ENCODE data around the gene GPR15.

Gene GPR15

DNA sequence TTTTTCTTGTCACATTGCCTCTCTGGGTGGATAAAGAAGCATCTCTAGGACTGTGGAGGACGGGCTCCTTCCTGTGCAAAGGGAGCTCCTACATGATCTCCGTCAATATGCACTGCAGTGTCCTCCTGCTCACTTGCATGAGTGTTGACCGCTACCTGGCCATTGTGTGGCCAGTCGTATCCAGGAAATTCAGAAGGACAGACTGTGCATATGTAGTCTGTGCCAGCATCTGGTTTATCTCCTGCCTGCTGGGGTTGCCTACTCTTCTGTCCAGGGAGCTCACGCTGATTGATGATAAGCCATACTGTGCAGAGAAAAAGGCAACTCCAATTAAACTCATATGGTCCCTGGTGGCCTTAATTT, 478 bp downstream of the GPR15 start:
- DNase-seq: no peak

DNA sequence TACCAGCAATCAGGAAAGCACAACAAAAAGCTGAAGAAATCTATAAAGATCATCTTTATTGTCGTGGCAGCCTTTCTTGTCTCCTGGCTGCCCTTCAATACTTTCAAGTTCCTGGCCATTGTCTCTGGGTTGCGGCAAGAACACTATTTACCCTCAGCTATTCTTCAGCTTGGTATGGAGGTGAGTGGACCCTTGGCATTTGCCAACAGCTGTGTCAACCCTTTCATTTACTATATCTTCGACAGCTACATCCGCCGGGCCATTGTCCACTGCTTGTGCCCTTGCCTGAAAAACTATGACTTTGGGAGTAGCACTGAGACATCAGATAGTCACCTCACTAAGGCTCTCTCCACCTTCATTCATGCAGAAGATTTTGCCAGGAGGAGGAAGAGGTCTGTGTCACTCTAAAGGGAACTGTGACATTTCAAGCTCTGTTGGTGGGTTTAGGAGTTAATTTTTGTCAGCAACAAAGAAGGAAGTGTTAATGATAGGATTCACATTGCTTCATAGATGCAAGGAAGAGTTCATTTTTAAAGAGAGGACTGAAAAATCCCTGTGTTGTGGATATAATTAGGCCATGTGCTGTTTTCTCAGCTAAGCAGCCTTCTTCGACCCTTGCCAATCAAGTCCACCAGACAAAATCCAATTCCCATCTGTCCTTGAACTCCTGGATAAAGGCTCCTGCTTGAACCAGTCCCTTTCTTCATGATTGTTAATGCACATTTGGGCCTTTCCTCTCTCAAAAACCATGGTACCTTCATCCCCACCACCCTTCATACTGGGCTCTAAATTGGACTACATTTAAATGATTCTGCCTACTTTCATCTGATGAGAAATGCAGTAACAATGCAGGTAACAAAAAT, 1.2 kb downstream of the GPR15 start:
- DNase-seq: no peak

- no peak for DNase-seq
These were observed 2.4 kb downstream of the GPR15 start for GRCh38 chr3:98534168-98534567.

DNA sequence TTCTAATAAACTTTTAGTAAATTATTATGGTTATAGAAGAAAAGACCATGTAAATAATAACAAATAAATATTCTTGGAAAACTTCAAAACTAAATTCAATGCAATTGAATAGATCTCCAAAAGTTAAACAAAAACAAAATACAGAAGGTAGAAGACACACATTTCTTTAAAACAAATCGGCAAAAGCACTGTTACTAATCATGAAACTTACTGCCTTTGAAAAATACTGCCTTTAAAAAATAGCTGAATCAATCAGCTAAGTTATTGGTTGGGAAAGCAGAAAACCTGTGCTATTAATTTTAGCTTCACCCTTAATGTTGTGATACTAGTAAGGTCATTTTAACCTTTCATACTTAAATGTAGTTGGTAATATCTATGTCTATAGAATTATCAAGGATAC, 3.0 kb downstream of the GPR15 start:
- no peak for DNase-seq

- no peak for DNase-seq
These were observed 4.8 kb downstream of the GPR15 start for GRCh38 chr3:98536456-98537017.

DNA sequence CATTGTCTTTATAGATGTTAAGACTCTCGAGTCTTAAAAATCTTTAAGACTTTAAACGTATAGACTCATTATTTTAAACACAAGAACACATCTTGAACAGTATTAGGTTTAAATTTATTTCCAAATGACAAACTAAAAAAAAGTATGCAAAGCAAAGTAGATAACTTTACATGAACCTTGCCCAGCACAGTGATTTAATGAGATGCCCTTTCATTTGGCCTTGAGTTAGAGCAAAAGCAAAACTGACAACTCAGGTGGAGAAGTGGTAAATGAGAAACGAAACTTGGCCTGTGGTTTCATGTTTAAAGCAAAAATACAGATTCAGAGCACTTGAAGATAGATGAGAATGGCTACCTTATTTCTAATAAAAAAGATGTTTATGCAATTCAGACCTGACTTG, 8.6 kb downstream of the GPR15 start:
- peak in 1 of 2 donors; percentile 54 for DNase-seq

- no peak for DNase-seq
These were observed 9.9 kb downstream of the GPR15 start for GRCh38 chr3:98541695-98542094.

DNA sequence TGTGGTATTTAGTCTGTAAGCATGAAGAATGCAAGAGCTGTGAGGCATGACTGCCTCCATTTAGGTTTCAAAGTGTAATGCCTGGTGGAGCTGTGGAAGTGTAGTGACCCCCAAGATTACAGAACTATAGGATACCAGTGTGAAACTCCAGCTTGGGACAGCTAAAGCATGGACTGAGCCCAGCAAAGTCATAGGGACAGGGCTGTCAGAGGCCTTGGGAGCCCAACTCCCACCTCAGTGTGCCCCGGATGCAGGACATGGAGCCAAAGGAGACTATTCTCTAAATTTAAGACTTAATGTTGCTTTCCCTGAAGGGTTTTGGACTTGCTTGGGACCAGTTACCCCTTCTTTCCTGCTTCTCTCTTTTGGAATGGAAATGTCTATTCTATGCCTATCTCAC, 10.8 kb downstream of the GPR15 start:
- no peak for DNase-seq

- peak in 1 of 2 donors; percentile 47 for DNase-seq
These were observed 14.2 kb downstream of the GPR15 start for GRCh38 chr3:98545940-98546339.

GRCh38 chr3:98548544-98548943, 16.8 kb downstream of the GPR15 start:
- DNase-seq: no peak

- no peak for DNase-seq
These were observed 19.1 kb downstream of the GPR15 start for GRCh38 chr3:98550833-98551232.

DNA sequence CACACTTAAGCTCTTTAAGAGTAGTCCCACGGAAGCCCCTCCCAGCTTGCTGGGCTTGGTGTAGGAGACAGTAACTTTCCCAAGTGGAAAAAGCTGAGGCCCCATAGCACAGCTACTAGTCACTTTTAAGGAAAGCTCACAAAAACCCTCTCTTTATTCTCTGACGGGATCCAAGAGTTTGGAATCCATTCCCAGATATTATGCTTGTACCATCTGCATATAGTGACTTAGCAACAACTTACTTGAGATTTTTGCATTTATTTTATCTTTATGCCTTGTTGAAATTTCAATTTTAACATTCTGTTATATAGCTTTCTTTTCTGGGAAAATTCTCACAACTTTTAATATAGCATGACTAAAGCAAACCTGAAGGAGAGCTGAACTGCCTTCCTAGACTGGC, 19.5 kb downstream of the GPR15 start:
- DNase-seq: no peak

- DNase-seq: peak in 1 of 2 donors; percentile 16
These were observed 20.0 kb downstream of the GPR15 start for GRCh38 chr3:98551754-98552153.

- DNase-seq: no peak
These were observed 20.6 kb downstream of the GPR15 start for GRCh38 chr3:98552232-98553020.

- peak in 1 of 2 donors; percentile 33 for DNase-seq
These were observed 21.3 kb downstream of the GPR15 start for GRCh38 chr3:98553021-98553563.

GRCh38 chr3:98553753-98554152, 22.0 kb downstream of the GPR15 start:
- peak in 1 of 2 donors; percentile 15 for DNase-seq

DNA sequence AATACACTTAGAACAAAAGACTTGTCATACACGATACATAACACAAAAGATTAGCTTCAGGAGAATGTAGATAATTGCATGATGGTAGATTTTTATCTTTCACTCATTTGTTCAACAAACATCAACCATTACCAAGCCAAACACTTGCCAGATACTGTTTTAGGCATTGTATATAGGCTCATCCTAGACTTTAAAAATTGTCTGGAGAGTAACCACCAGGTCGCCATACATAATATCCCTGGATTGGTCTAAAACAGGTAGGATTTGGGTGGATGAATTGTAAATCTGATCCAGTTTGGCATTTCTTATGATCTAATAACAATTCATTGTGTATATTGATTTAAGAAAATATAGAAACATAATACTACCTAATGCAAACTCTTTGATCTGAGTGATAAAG, 22.8 kb downstream of the GPR15 start:
- DNase-seq: no peak

- DNase-seq: no peak
These were observed 23.2 kb downstream of the GPR15 start for GRCh38 chr3:98555025-98555379.

GRCh38 chr3:98556164-98557130, 24.7 kb downstream of the GPR15 start:
- peak; percentile 43 to 73 for DNase-seq

- peak in 1 of 2 donors; percentile 55 for DNase-seq
These were observed 25.7 kb downstream of the GPR15 start for GRCh38 chr3:98557324-98558010.

- DNase-seq: no peak
These were observed 26.5 kb downstream of the GPR15 start for GRCh38 chr3:98558100-98558827.

Data from CD4-positive, alpha-beta T cell treated with Interleukin-4 for 1 hour (primary cell).